ENCODE data around the gene CEBPG.

GRCh38 chr19:33355535-33355934, 18.0 kb upstream of the CEBPG start:
- no peak for TF ChIP-seq CTCF (IDR thresholded peaks at IDR 0.05; ENCODE audit: poor library complexity, severe bottlenecking)
- TF ChIP-seq MXI1 (conservative IDR thresholded peaks at IDR 0.05; ENCODE audit: poor library complexity, severe bottlenecking) = no peak
- no peak for TF ChIP-seq EZH2 (IDR thresholded peaks at IDR 0.05; ENCODE audit: borderline replicate concordance, insufficient read depth, low read length, poor library complexity, severe bottlenecking)
- TF ChIP-seq RAD21 (conservative IDR thresholded peaks at IDR 0.05) = no peak
- no peak for TF ChIP-seq REST (IDR thresholded peaks at IDR 0.05; ENCODE audit: borderline replicate concordance)
